Kidney (tissue), 14 donors: ENCODE measurements around the gene PPM1L. TPM values are rescaled to one million over a fixed set of nuclear protein-coding genes. Genes with fewer than 3 reads are reported as not detected.

Experiments used
- DNase-seq, 5 donors: peaks; one replicate each; pipeline ENCODE4 v3.0.0-alpha.2; 2013 to 2020
- FAIRE-seq: peaks from 2 replicates; lab custom pipeline; 2012; peaks lifted over from hg19 to GRCh38; lab: Jason Lieb, UNC
- H3K27ac ChIP-seq, 2 donors: one replicate each; pipeline ENCODE4 v1.7.0; 2013; ENCODE audit warnings: low read depth in 2 of 2, low read length in 2 of 2, inconsistent platforms in 1 of 2
- H3K27me3 ChIP-seq: one replicate; pipeline ENCODE4 v1.7.1; 2013; ENCODE audit warnings: low read length, inconsistent platforms; ENCODE audit not compliant: control insufficient read depth, insufficient read depth
- H3K36me3 ChIP-seq, 3 donors: one replicate each; pipeline versions ENCODE4 v1.7.0 to v1.7.1; 2013; ENCODE audit warnings: low read length in 3 of 3, control low read depth in 1 of 3, inconsistent platforms in 1 of 3; ENCODE audit not compliant: insufficient read depth in 3 of 3, control insufficient read depth in 2 of 3
- H3K4me1 ChIP-seq, 3 donors: one replicate each; pipeline versions ENCODE4 v1.7.0 to v1.7.1; 2013; ENCODE audit warnings: low read length in 3 of 3, inconsistent platforms in 1 of 3, low read depth in 1 of 3; ENCODE audit not compliant: control insufficient read depth in 2 of 3, insufficient read depth in 2 of 3
- H3K4me3 ChIP-seq, 3 donors: one replicate each; pipeline versions ENCODE4 v1.7.0 to v1.8.1; 2013; ENCODE audit warnings: low read length in 3 of 3, control low read depth in 1 of 3, inconsistent platforms in 1 of 3
- H3K9ac ChIP-seq, 3 donors: one replicate each; pipeline versions ENCODE4 v1.7.0 to v1.7.1; 2013; ENCODE audit warnings: low read length in 3 of 3, control low read depth in 1 of 3, inconsistent platforms in 1 of 3
- H3K9me3 ChIP-seq, 3 donors: one replicate each; pipeline versions ENCODE4 v1.7.0 to v1.7.1; 2013; ENCODE audit warnings: low read length in 3 of 3, control low read depth in 1 of 3, inconsistent platforms in 1 of 3; ENCODE audit not compliant: control insufficient read depth in 2 of 3, insufficient read depth in 1 of 3
- CTCF ChIP-seq: IDR thresholded peaks from 3 replicates; pipeline ENCODE4 v1.5.1; 2012; ENCODE audit warnings: mild to moderate bottlenecking, moderate library complexity, borderline replicate concordance; ENCODE audit not compliant: insufficient read depth; ENCODE audit errors: extremely low read depth
- intact Hi-C: fragments of 100-400 bp; cut with DNase I; formaldehyde crosslinking; loops from one replicate; pipeline ENCODE4 v1.11.1; 2022
- polyA plus RNA-seq: library from polyadenylated mRNA; stranded (reverse); fragments of 350-450 nt; fragmentation: Illumina TruSeq; extraction: RNeasy Lipid Tissue Mini Kit (QIAGEN cat#74804); gene quantifications from one replicate; pipeline ENCODE4 v1.2.3, GENCODE V29; 2014; ENCODE audit warnings: low read depth, low replicate concordance; ENCODE audit not compliant: insufficient read depth
- total RNA-seq: library from RNA; stranded (reverse); fragmentation: NEBNext Ultra II Directional; extraction: Animal tissue kit (Norgen Biotek cat#: 25700); gene quantifications from one replicate; pipeline ENCODE4 v1.2.1, GENCODE V29; 2021
- donor health status: control.
- donor health status: control.
- donor health status: control.
- donor health status: control.
- donor health status: control.
- donor health status: DM: yes; HTN: yes; CAD: no.
- donor health status: Normal renal cell carcinoma (clear cell type).

Gene PPM1L
- total and polyA plus RNA-seq, 2 donors from 2014 or later: 2.8 to 13.8 TPM

GRCh38 chr3:160804762-160805161 is 48.7 kb downstream of the PPM1L start:
- H3K27ac ChIP-seq: no peak overlapping the region
- FAIRE-seq: no peak
- no peak for TF ChIP-seq CTCF
- no peaks in the 10 kb centered on the region for H3K9me3 ChIP-seq
- H3K4me1 ChIP-seq: peaks cover 0 to 26% (median 18%) of the 10 kb centered on the region in 3 donors
- intact Hi-C loops: no loop called here
- no peak overlapping the region for H3K9ac ChIP-seq
- DNase-seq: no peak
- no peak overlapping the region for H3K4me3 ChIP-seq
- no peaks in the 10 kb centered on the region for H3K36me3 ChIP-seq
- no peaks in the 10 kb centered on the region for H3K27me3 ChIP-seq

- Histone ChIP-seq H3K9ac (no peak overlapping the region), H3K27me3 (no peaks in the 10 kb centered on the region), H3K27ac (no peak overlapping the region), H3K4me1 (peaks cover 0 to 31% (median 30%) of the 10 kb centered on the region in 3 donors), H3K4me3 (no peak overlapping the region), H3K9me3 (no peaks in the 10 kb centered on the region), H3K36me3 (no peaks in the 10 kb centered on the region)
- no peak for TF ChIP-seq CTCF
- intact Hi-C loops: no loop called here
- FAIRE-seq (no peak), DNase-seq (no peak)
Measured at GRCh38 chr3:160806094-160806493, 50.1 kb downstream of the PPM1L start.

GRCh38 chr3:160806686-160807085 is 50.7 kb downstream of the PPM1L start:
- no peak for DNase-seq
- peaks cover 0 to 34% (median 30%) of the 10 kb centered on the region in 3 donors for H3K4me1 ChIP-seq
- H3K36me3 ChIP-seq: no peaks in the 10 kb centered on the region
- no peaks in the 10 kb centered on the region for H3K9me3 ChIP-seq
- intact Hi-C loops: no loop called here
- FAIRE-seq: no peak
- no peak overlapping the region for H3K4me3 ChIP-seq
- no peak for TF ChIP-seq CTCF
- no peaks in the 10 kb centered on the region for H3K27me3 ChIP-seq
- no peak overlapping the region for H3K27ac ChIP-seq
- H3K9ac ChIP-seq: no peak overlapping the region

GRCh38 chr3:160808838-160809237 is 52.8 kb downstream of the PPM1L start:
- TF ChIP-seq CTCF: no peak
- Histone ChIP-seq H3K9ac (no peak overlapping the region), H3K9me3 (no peaks in the 10 kb centered on the region), H3K27me3 (no peaks in the 10 kb centered on the region), H3K4me1 (peaks cover 0 to 30% (median 22%) of the 10 kb centered on the region in 3 donors), H3K27ac (no peak overlapping the region), H3K36me3 (no peaks in the 10 kb centered on the region), H3K4me3 (no peak overlapping the region)
- intact Hi-C loops: no loop called here
- FAIRE-seq (no peak), DNase-seq (no peak)
